HL-60/S4 treated with retinoic acid at 250 ng/mL for 4 days and 3 days (cell line): ENCODE measurements around the gene HLTF.

ENCODE experiments used
- in situ Hi-C: fragments of 300-500 bp; cut with MboI; formaldehyde crosslinking; loops from 2 replicates; pipeline ENCODE4 v1.7.0; 2022; ENCODE audit warnings: low sequenced_read_pairs

HLTF gene

DNA sequence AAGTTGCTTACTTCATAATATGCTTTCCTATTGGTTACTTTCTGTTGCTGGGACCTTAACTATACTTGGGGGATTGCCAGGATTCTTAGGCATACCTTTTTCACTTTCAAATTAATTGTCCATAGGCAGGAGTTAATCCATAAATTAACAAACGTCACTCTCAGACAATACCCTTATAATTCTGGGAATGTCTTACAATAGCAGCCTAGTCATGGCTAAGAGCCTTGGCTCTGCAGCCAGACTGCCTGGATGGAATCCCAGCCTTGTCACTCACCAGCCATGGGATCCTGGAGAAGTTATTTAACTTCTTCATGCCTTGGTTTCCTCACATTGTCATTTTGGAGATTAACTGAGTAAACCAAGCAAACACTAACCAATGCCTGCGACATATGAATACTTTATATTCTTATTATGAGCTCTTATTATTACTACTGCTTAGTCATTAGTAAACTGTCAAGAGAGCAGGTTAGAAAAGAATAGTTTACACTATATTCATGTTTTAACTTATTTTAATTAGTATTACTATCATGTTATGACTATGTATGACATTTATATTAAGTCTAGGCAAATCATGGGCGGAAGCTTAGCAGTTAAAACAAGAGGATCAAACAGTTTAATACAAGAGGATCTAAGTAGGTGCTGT lies 66.0 kb downstream of the HLTF start:
- in situ Hi-C loops = no loop called here

DNA sequence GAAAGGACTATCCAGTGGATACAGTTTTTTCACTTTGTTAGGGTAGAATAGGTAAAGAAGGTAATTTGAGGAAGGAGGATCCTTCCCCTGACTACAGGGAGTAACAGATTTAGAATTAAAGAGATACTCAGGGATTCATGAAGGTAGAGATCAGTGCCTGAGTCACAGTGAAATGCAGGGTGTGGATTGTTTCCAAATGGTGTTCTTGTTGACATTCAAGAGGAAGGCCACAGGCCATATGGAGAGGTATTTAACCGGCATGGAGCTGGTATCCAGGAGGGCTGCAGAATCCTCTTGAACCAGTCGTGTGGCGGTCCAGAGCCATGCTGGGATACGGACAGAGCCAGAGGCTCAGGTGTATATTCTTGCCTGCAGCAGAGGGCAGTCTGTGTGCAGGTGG lies 66.8 kb downstream of the HLTF start:
- in situ Hi-C loops = no loop called here

DNA sequence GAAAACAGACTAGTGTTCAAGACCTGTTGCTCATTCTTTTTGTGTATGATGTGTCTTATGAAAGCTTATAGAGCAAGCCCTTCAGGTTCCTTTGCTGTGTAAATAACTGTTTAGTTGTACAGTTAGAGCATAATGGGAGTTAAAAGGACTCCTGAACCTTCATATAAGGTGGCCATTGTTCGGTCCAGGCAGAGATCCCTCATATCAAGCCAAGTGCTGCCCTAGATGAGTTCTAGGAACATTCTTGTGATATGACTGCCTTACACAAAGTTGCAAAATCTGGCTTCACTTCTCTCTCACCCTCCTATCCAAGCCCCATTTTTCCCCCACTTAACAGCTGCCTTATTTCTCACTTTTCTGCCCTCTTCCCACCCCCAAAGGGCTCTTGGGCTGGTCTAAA lies 68.1 kb downstream of the HLTF start:
- in situ Hi-C loops = no loop called here

DNA sequence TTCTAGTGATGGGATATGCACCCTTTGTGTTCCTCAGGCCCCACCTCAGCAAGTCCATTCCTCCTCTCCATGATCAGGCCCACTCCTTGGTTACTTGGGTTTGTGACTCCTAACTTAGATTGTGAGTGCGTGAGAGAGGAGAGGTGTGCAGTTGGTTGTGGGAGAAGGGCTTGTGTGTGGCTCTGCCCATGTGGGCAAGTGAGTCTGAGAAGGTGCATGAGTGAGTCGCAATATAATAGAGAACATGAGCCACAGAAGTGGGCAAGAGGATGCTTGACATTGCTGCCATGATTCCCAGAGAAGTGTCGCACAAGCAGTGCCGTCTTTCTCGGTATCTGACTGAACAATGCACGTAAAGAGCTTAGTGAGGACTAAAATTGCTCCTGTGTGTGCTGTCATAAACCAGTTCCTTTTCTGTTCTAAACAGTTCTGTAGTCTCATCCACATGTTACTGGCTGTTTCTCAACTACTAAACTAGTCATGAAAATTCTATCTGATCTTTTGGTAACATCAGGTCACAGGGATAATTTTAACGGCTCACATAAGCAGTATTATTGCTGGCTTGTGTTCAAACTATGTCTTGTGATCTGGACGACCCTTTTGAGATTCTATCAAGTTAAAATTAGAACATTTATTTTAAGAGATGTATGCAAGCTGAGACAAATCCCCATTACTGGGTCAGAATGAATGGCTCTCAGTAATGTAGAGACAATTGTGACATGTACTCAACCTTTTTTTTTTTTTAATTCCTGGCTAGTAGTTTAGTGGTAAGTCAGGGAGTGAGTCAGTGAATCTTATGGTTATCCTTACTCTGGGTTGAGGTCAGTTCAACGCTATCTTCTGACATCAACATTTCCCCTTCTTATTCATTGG lies 69.4 kb downstream of the HLTF start:
- in situ Hi-C loops = no loop called here

DNA sequence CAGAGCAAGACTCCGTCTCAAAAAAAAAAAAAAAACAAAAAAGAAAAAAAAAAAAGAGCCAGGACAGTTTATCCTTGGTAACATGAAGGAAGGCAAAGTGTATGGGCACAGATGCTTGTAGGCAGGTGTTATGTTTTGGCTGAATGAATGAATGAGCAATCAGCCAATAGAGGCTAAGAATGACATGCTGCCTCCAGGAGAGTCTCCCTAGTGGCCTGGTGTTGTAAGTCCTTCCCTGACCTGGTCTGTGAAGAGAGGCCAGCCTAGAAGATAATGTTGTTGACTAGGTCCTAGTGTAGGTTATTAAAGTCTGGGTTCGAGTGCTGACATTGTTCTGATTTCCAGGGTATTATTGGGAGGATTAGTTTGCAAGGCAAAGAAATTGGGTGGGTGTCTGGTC lies 70.1 kb downstream of the HLTF start:
- in situ Hi-C loops = no loop called here

DNA sequence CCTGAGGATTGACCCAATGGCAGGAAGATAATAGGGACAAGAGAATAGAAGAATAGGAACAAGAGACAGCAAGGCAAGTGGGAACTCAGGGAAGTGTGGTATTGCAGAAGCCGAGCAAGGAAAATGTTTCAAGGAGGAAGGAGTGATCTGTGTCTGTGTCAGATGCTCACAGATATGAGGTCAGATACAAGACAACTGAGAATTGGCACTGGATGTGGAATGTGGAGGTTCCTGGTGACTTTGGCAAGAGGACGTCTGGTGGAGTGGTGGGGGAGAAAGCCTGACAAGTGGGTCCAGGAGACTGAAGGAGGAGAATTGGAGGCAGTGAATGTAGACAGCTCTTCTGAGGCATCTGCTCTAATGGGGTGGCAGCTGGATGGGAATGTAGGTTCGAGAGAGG lies 70.9 kb downstream of the HLTF start:
- in situ Hi-C loops = no loop called here

DNA sequence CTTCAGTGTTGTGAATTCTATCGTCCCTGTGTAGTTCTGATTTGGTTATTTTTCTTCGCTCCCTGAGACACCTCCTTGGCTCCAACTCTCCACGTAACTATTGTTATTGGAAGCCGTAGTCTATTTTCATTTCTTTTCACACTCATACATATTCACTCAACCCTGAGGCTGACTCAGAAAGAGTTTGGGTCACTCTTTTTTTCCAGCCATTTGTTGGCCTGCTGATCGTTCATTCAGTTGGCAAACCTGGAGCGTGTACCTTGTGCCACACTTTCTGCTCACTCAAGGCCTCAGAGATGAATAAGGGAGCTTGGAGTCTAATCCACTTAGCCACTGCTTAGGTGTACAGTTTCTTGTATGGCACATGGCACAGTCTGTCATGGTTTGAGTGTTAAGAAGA lies 72.6 kb downstream of the HLTF start:
- in situ Hi-C loops = no loop called here

GRCh38 chr3:149011676-149012075 lies 74.7 kb downstream of the HLTF start:
- in situ Hi-C loops = no loop called here

DNA sequence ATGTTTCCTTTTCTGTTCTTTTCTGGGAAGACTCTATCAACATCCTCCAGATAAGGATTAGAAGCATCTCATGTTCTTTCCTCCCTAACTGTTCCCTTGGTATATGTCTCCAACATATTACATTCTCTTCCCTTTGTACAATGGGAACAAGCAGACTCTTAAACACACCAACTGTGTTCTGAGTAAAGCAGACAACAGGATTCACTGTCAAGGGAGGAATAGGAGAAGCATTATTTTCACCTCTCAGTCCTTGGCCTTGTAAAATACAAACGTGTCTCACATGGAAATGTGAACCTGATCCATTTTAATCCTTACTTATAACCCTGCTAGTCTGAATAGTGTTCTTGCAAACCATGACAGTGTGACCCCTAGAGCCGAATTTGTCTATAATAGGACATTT lies 75.4 kb downstream of the HLTF start:
- in situ Hi-C loops = no loop called here

- in situ Hi-C loops = no loop called here
These were observed 75.8 kb downstream of the HLTF start for GRCh38 chr3:149010504-149010951.

- in situ Hi-C loops = no loop called here
These were observed 76.6 kb downstream of the HLTF start for GRCh38 chr3:149009732-149010131.

GRCh38 chr3:149007567-149008257 lies 78.6 kb downstream of the HLTF start:
- in situ Hi-C loops = no loop called here

GRCh38 chr3:149005416-149005815 lies 80.9 kb downstream of the HLTF start:
- in situ Hi-C loops = no loop called here

DNA sequence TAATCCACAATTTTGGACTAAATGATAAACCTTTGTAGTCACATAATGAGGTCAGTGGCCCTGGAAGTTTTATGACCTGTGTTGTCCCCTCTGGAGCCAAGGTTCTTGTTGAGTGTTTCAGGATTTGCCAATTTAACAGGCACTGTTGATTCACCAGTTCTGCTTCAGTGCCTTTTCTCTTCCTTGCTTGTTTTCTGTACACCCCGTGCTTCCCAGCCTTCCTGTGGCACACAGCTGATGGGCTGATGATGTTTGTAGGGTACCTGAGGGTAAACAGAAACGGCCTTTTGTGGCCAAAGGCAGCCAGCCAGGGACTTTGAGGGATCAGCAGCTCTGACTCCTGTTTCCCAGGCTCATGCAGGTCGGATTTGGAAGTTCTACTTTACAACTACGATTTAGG lies 81.7 kb downstream of the HLTF start:
- in situ Hi-C loops = no loop called here

DNA sequence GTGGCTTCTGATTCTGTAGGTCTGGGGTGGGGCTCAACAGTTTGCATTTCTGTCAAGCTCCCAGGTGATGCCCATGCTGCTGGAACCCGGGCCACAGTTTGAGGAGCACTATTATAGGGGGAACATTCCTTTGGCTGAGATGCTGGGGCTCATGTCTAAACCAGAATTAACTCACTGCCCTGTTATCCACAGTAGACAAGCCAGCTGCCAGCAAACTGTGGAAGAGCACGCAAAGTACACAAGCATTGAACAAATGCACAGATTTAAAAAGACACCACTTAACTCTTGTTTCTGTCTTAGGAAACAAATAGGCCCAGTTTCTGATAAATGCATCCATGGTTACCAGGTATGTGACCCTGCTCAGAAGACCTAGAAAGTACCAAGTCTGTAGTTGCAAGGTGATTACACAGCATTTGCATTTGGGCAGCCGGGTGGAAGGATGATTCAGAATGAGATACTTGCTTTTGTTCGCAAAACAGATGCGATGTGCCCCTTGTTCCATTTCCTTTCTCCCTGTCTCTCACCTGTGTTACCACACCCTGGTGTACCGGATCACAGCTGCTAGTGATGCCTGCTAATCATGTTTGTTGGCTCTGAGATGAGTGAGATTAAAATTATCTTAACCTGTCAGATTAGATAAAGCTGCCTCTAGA lies 82.6 kb downstream of the HLTF start:
- in situ Hi-C loops = no loop called here

DNA sequence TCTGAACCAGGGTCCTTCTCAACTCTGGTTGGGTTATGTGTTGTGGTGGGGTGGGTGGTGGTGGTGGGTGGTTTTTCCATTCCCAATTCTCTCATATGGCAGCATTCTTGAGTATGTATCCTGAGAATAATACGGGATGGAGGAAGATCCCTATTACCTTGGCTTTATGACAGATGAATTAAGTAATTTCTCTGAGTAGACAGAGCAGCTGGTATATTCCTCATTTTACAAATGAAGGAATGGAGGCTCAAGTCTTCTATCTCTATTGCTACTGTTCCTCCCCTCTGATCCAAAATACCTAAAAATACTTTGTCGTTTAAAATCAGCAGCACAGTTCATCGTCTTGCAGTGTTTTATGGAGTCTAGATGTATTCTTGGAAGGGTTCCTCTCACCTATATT lies 84.6 kb downstream of the HLTF start:
- in situ Hi-C loops = no loop called here

GRCh38 chr3:149000206-149000745 lies 86.1 kb downstream of the HLTF start:
- in situ Hi-C loops = no loop called here

DNA sequence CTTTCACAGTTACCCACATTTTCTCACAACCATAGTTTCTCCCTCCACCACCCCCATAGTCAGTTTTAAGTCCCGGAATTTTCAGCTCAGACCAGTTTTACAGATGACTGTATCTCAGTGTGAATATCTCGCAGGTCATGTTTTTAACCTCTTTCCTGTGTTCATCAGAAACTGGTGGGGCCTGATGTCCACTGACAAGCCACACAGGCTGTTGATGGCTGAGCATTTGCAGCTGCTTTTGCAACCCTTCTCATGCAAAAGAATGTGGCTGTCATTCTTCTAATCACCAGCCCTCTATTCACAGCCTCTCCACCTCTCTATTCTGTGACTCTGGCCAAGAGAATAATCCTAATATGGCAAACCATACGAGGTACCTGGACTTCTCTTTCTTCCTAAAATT lies 86.5 kb downstream of the HLTF start:
- in situ Hi-C loops = no loop called here

DNA sequence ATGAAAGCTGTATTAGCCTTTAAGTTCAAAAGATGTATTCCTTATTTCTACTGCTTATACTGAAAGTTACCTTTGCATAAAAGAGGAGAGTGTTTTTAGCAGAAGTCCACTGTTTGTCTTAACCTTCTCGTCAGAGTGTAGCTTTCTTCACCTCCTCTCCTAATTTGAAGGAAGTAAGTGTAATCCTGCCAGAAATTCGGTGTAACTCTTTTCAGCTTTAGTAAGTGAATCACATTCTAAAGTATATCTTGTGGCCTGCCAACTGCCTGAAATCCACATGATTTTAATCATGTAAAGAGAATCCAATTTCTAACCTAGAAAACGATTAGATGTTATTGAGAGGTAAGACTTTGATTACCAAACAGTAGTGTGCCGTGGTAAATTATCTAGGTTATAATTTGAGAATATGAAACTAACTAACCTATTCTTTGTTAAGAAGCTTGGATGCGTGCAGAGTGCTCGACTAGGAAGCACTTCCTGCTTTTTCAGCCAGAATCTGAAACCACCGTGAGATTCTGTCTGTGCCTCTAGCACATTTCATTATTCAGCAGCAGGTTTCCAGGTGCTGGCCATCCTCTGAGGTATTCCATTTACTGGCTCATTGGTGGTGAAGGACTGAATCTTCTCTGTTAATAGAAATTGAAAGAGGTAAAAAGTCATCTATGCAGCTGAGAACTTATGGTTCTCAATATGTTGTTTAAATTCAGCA lies 87.5 kb downstream of the HLTF start:
- in situ Hi-C loops = no loop called here

DNA sequence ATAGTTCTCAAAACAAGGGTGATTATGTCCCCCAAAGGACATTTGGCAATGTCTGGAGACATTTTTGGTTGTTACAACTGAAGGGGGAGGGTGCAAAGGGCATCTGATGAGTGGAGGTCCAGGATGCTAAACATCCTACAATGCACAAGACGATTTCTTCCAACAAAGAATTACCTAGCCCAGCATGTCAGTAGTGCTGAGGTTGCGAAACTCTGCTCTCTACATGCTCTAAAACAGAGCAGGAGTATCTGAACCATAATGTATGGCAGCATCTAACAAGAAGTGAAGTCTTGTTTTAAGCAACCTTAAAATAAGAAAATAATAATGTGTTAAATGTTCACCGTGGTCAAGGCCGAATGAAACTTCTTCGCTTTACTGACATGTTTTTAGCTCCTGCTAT lies 88.0 kb downstream of the HLTF start:
- in situ Hi-C loops = no loop called here
